Activated CD4-positive, alpha-beta T cell treated with anti-CD3 and anti-CD28 coated beads, Interleukin-2, amount 50 U/mL, for 24 hours (primary cell): ENCODE data around the gene TARBP2.

Experiments used
- DNase-seq, 2 donors: peaks; one replicate each; pipeline ENCODE4 v3.0.0-alpha.2; 2020; ENCODE audit warnings: low read depth in 1 of 2, low spot score in 1 of 2

The TARBP2 gene

GRCh38 chr12:53551889-53552291 lies 50.8 kb downstream of the TARBP2 start:
- no peak for DNase-seq

- DNase-seq: no peak
Observed at GRCh38 chr12:53552361-53553327, 51.6 kb downstream of the TARBP2 start.
